ENCODE results near the gene THEM4.
"Not testable (repeated sequence)": the region's sequence is repeated elsewhere in the genome, so short reads cannot be mapped to it uniquely, and the experiment has no call there.

THEM4 gene

GRCh38 chr1:151924691-151925587, 15.6 kb upstream of the THEM4 start:
- no peak for DNase-seq

- DNase-seq, result no peak
Observed at GRCh38 chr1:151923422-151923821, 14.1 kb upstream of the THEM4 start.

GRCh38 chr1:151920149-151920548, 10.8 kb upstream of the THEM4 start:
- DNase-seq, result no peak

- DNase-seq, result no peak
Observed at GRCh38 chr1:151918819-151919610, 9.7 kb upstream of the THEM4 start.

- DNase-seq, result no peak
Observed at GRCh38 chr1:151918156-151918555, 8.8 kb upstream of the THEM4 start.

GRCh38 chr1:151916726-151917370, 7.5 kb upstream of the THEM4 start:
- no peak for DNase-seq

- DNase-seq, result no peak
Observed at GRCh38 chr1:151915061-151915686, 5.9 kb upstream of the THEM4 start.

- no peak for DNase-seq
Observed at GRCh38 chr1:151914076-151914475, 4.8 kb upstream of the THEM4 start.

- no peak for DNase-seq
Observed at GRCh38 chr1:151912973-151913372, 3.7 kb upstream of the THEM4 start.

GRCh38 chr1:151908228-151908691, 1.1 kb downstream of the THEM4 start:
- DNase-seq, result no peak

GRCh38 chr1:151907363-151908139, 1.8 kb downstream of the THEM4 start:
- peak; percentile 34 for DNase-seq

- DNase-seq, result not testable (repeated sequence)
Observed at GRCh38 chr1:151906324-151906645, 3.0 kb downstream of the THEM4 start.

- peak; percentile 51 for DNase-seq
Observed at GRCh38 chr1:151905443-151906323, 3.6 kb downstream of the THEM4 start.

GRCh38 chr1:151905070-151905442, 4.3 kb downstream of the THEM4 start:
- peak; percentile 72 for DNase-seq

GRCh38 chr1:151902858-151903257, 6.5 kb downstream of the THEM4 start:
- no peak for DNase-seq

- not testable (repeated sequence) for DNase-seq
Observed at GRCh38 chr1:151900804-151901203, 8.5 kb downstream of the THEM4 start.

GRCh38 chr1:151898519-151898991, 10.8 kb downstream of the THEM4 start:
- DNase-seq, result peak; percentile 69

GRCh38 chr1:151897991-151898431, 11.3 kb downstream of the THEM4 start:
- no peak for DNase-seq

- no peak for DNase-seq
Observed at GRCh38 chr1:151893176-151893924, 16.0 kb downstream of the THEM4 start.

GRCh38 chr1:151892190-151892589, 17.1 kb downstream of the THEM4 start:
- DNase-seq, result no peak
